GM15510 (cell line): ENCODE measurements around the gene AMELX.

Experiments used
- POLR2A ChIP-seq: IDR thresholded peaks from 3 replicates; pipeline ENCODE4 v1.6.1; 2011; ENCODE audit warnings: borderline replicate concordance; ENCODE audit not compliant: insufficient read length; ENCODE audit errors: extremely low read depth

AMELX gene

DNA sequence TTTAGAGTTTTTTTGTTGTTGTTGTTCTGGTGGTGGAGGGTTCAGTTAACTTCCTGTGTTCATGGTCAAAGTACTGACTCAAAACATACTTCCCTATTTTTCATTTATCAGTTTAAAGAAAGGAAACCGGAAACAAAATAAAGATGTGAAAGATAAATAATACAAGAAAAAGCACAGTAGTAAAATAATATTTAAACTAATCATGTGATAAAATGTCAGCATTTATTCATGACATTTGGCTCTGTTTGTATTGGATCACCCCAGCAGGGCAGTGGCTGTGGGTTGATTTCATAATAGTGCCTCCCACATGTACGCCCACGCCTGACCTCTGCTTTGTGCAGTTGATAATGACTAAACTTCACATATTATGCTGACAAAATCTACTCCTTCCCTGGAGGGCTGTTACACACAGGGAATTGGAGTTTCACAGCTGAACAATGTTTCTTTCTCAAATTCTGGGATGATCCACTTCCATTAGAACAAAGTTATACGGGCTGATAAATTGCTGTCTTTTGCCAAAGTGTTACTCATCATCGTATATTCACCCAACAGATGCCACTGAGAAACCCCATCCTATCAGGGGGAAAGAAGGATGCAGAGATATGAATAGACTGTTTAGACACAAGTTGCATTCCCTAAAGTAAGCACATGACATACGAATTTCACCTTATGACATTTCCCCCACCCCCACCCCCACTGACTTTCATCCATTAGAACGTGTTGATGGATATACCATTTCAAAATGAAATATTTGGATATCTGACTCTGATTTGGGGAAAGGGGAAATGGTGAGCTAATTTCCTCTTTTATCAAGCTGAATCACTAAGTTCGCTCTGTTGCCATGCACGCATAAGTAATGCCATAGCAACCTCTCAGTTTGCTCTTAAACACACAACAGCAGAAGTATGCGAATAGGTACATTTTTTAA, 48.3 kb downstream of the AMELX start:
- no peak for TF ChIP-seq POLR2A

DNA sequence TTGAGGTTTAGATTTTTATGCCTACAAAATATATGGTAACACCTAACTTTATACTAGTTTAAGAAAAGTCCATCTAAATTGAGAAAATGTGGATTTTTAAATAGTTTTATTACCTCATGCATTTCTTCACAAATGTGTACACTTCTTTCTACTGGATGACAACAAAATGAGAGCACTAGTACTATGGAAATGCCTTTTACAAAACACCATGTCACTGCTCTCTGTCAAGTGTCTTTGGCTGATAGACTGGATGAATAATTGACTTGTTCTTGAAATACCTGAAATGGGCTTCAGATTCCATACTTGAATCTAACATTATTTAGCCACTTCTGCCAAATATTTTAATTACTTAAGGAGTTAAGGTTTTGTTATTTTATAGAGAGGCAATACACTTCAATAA, 49.5 kb downstream of the AMELX start:
- TF ChIP-seq POLR2A: no peak

DNA sequence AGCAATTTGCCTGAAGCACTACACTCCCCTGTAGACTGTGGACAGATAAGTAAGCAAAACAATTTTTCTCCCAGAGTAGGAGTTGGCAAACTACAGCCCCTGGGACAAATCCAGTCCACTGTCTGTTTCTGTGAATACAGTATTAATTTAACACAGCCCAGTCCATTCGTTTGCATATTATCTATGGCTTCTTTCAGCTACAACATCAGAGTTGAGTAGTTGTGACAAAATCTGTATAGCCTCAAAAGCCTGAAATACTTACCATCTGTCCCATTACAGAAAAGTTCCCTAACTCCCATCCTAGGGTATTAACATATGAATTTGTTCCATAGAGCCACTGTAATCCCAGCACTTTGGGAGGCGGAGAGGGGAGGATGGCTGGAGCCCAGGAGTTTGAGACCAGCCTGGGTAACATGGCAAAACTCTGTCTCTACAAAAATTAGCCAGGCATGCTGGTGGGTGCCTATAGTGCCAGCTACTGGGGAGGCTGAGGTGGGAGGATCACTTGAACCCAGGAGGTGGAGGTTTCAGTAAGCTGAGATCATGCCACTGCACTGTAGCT, 53.0 kb downstream of the AMELX start:
- no peak for TF ChIP-seq POLR2A

DNA sequence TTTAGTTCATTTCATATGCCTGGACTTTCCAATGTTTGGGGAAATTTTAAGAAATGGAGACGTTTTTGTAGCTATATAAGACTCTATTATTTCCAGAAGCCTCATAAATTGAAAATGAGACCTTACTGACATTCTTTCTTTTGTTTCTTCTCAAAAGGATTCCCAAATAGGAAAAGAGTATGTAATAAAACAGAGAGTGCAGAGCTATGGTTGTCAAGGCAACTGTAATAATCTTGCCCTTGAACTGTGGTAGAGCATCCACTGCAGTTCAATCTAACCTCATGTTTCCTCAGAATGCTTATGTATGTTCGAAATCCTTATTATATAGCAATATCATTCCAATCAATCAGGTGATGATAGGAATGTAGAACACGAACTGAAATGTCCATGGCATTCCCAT, 54.1 kb downstream of the AMELX start:
- TF ChIP-seq POLR2A: no peak

DNA sequence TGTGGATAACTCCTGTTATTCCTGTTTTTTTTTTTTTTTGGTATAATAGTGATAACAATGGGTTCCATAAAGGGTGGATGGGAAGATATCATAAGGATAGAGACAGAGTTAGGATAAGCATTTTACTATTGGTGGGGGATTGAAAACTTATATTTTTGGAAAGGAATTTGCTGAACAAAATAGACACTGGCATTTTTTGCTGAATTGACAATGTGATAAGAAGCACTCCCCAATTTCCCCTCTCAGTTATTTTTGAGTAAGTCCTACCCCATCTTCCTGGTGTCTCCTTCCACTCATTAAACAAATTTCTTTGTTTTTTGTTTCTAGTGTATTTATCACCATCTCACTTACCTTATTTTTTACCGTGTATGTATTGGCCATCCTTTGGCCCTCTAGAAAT, 55.8 kb downstream of the AMELX start:
- TF ChIP-seq POLR2A: no peak

DNA sequence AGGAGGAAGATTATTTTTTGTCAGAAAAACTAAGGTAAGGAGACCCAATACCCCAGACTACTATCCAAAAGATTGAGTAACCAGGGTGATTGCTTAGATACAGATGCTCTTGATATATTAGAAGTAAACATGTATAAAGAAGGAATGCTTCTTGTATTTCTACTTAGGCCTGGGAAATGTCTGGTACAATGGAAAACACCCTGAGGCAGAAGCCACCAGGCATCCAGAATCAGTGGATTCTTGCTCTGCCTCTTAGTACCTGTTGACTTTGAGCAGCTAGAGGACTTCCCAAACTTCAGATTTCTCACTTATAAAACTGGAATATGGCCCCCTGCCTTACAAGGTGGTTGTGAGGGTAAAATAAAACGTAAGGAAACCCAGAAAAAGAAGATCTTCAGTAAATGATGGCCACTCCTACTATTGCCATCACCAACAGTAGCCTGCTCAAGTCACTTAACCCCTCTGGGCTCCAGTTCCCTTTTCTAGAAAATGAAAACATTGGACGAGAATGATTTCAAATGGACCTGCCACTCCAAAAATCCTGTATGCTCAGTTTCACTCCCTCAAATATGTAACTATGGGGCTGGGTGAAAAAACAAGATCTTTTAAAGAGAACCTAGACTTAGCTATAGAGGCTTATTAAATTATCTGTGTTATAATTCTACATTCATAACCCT, 56.6 kb downstream of the AMELX start:
- no peak for TF ChIP-seq POLR2A
